Measurements from ENCODE around the gene CNTNAP2. TPM values are rescaled to one million over a fixed set of nuclear protein-coding genes. Genes with fewer than 3 reads are reported as not detected.

Gene CNTNAP2
- total RNA-seq, 4 donors from 2014 or later = not detected

GRCh38 chr7:147999962-148000361, 1883.4 kb downstream of the CNTNAP2 start:
- ATAC-seq = no peak
- Histone ChIP-seq H3K4me1 (no peaks in the 10 kb centered on the region), H3K27me3 (no peaks in the 10 kb centered on the region), H3K27ac (no peak overlapping the region), H3K9me3 (no peaks in the 10 kb centered on the region), H3K36me3 (no peaks in the 10 kb centered on the region), H3K4me3 (no peak overlapping the region)
- TF ChIP-seq POLR2A (IDR thresholded peaks at IDR 0.05) = no peak
- no peak for TF ChIP-seq CTCF (IDR thresholded peaks at IDR 0.05 in 4 of 5, conservative IDR thresholded peaks at IDR 0.05 in 1 of 5)
- intact Hi-C loops (cut with DNase I; ENCODE audit: low total_unique reads) (no loop called here), in situ Hi-C loops (cut with MboI; ENCODE audit: low sequenced_read_pairs in 4 of 4) (no loop called here)
- no peak for DNase-seq

GRCh38 chr7:148011753-148012152, 1895.2 kb downstream of the CNTNAP2 start:
- no peaks in the 10 kb centered on the region for H3K27me3 ChIP-seq
- DNase-seq = no peak
- H3K36me3 ChIP-seq = no peaks in the 10 kb centered on the region
- no peak for ATAC-seq
- H3K9me3 ChIP-seq = peaks cover 0 to 3% (median 0%) of the 10 kb centered on the region in 3 donors
- in situ Hi-C loops (cut with MboI; ENCODE audit: low sequenced_read_pairs in 4 of 4) = no loop called here
- no peaks in the 10 kb centered on the region for H3K4me1 ChIP-seq
- TF ChIP-seq CTCF (IDR thresholded peaks at IDR 0.05 in 4 of 5, conservative IDR thresholded peaks at IDR 0.05 in 1 of 5) = no peak
- no peak for TF ChIP-seq POLR2A (IDR thresholded peaks at IDR 0.05)
- intact Hi-C loops (cut with DNase I; ENCODE audit: low total_unique reads) = no loop called here
- no peak overlapping the region for H3K4me3 ChIP-seq
- H3K27ac ChIP-seq = no peak overlapping the region

DNA sequence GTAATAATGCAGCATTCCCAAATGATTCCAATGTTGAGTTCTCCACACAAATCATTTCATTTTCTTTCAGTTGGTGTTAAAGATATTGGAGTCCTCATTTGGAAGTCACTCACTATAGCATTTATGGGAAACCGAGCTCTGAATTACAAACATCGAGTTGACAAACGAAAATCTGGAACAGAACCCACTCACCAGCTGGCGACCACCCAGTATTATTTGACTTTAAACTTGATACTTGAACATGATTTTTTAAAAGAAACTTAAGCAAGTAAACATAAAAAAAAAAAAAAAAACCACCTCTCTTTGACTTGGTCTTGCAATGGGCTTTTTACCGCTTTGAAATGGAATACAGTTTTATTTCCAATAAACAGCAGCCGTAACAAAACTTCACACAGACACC, 1897.4 kb downstream of the CNTNAP2 start:
- in situ Hi-C loops (cut with MboI; ENCODE audit: low sequenced_read_pairs in 4 of 4) (no loop called here), intact Hi-C loops (cut with DNase I; ENCODE audit: low total_unique reads) (no loop called here)
- no peak overlapping the region for H3K27ac ChIP-seq
- H3K27me3 ChIP-seq = no peaks in the 10 kb centered on the region
- peaks cover 0 to 3% (median 0%) of the 10 kb centered on the region in 3 donors for H3K9me3 ChIP-seq
- DNase-seq = no peak
- no peak overlapping the region for H3K4me3 ChIP-seq
- H3K4me1 ChIP-seq = no peaks in the 10 kb centered on the region
- ATAC-seq = no peak
- H3K36me3 ChIP-seq = no peaks in the 10 kb centered on the region
- no peak for TF ChIP-seq POLR2A (IDR thresholded peaks at IDR 0.05)
- no peak for TF ChIP-seq CTCF (IDR thresholded peaks at IDR 0.05 in 4 of 5, conservative IDR thresholded peaks at IDR 0.05 in 1 of 5)

DNA sequence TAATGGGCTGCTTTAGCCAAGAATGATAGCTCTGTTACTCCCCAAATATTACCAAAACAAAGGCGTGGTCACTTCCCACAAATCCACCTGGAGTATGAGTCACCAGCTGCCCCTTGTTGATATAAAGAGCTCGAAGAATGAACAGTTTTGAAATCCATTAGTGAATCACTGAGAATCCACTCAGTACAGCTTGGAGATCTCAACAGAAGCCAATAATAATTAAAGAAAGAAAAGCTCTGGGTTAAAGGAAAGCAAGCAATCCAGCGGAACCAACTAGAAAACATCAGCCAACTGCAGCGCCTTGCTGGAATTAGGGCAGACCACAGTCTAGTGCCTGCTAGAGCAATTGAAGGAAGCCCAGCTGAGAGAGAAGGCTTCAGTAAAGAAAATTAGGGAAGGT, 1897.9 kb downstream of the CNTNAP2 start:
- H3K27ac ChIP-seq = no peak overlapping the region
- TF ChIP-seq CTCF (IDR thresholded peaks at IDR 0.05 in 4 of 5, conservative IDR thresholded peaks at IDR 0.05 in 1 of 5) (no peak), POLR2A (IDR thresholded peaks at IDR 0.05) (no peak)

GRCh38 chr7:148017126-148017525, 1900.5 kb downstream of the CNTNAP2 start:
- H3K4me1 ChIP-seq = no peaks in the 10 kb centered on the region
- DNase-seq (no peak), ATAC-seq (no peak)
- in situ Hi-C loops (cut with MboI; ENCODE audit: low sequenced_read_pairs in 4 of 4) (no loop called here), intact Hi-C loops (cut with DNase I; ENCODE audit: low total_unique reads) (no loop called here)
- H3K27ac ChIP-seq = no peak overlapping the region
- TF ChIP-seq CTCF (IDR thresholded peaks at IDR 0.05 in 4 of 5, conservative IDR thresholded peaks at IDR 0.05 in 1 of 5) (no peak), POLR2A (IDR thresholded peaks at IDR 0.05) (no peak)
- no peaks in the 10 kb centered on the region for H3K27me3 ChIP-seq
- no peaks in the 10 kb centered on the region for H3K36me3 ChIP-seq
- H3K4me3 ChIP-seq = no peak overlapping the region
- H3K9me3 ChIP-seq = no peaks in the 10 kb centered on the region

More for the DNA sequence above, 1897.9 kb downstream of the CNTNAP2 start:
- ATAC-seq (no peak), DNase-seq (no peak)
- intact Hi-C loops (cut with DNase I; ENCODE audit: low total_unique reads) (no loop called here), in situ Hi-C loops (cut with MboI; ENCODE audit: low sequenced_read_pairs in 4 of 4) (no loop called here)
- H3K27me3 ChIP-seq = no peaks in the 10 kb centered on the region
- no peaks in the 10 kb centered on the region for H3K36me3 ChIP-seq
- H3K4me3 ChIP-seq = no peak overlapping the region
- no peaks in the 10 kb centered on the region for H3K4me1 ChIP-seq
- peaks cover 0 to 3% (median 0%) of the 10 kb centered on the region in 3 donors for H3K9me3 ChIP-seq

All from gastrocnemius medialis (tissue), 4 donors.